DND-41 (cell line): ENCODE results near the gene VPS52.

Experiments
- ATAC-seq: fragments of 200-7000 bp; cut with Tn5 transposase; 3 replicates; pipeline ENCODE4 v1.9.1; 2021; ENCODE audit warnings: low read depth; ENCODE audit not compliant: insufficient read depth
- DNase-seq: peaks from one replicate; pipeline ENCODE4 v3.0.0-alpha.2; 2020
- H2AFZ ChIP-seq: 2 replicates; pipeline ENCODE4 v1.6.0; 2012; ENCODE audit warnings: low read depth, low read length
- H3K27ac ChIP-seq: 2 replicates; pipeline ENCODE4 v1.5.1; 2012; ENCODE audit warnings: low read length, inconsistent platforms
- H3K27me3 ChIP-seq: fragments of 200-600 bp; sonication (generic); 2 replicates; pipeline ENCODE4 v1.6.0; 2012; ENCODE audit warnings: low read length, mild to moderate bottlenecking, inconsistent platforms; ENCODE audit not compliant: insufficient read depth, poor library complexity
- H3K36me3 ChIP-seq: 2 replicates; pipeline ENCODE4 v1.5.1; 2012; ENCODE audit warnings: low read length, inconsistent platforms; ENCODE audit not compliant: insufficient read depth
- H3K4me1 ChIP-seq: 2 replicates; pipeline ENCODE4 v1.5.1; 2012; ENCODE audit warnings: mild to moderate bottlenecking, low read length; ENCODE audit not compliant: insufficient read depth
- H3K4me2 ChIP-seq: 2 replicates; pipeline ENCODE4 v1.6.0; 2012; ENCODE audit warnings: mild to moderate bottlenecking, moderate library complexity, low read length, inconsistent platforms; ENCODE audit not compliant: insufficient read depth
- H3K4me3 ChIP-seq, 2 experiments: fragments of 200-600 bp in 1 of 2; shearing (Covaris generic) in 1 of 2; 2 replicates each; pipeline ENCODE4 v1.5.1; 2012 to 2016; ENCODE audit warnings: inconsistent platforms in 2 of 2, low read length in 2 of 2, mild to moderate bottlenecking in 2 of 2, low read depth in 1 of 2, moderate library complexity in 1 of 2
- H3K79me2 ChIP-seq: 2 replicates; pipeline ENCODE4 v1.6.0; 2012; ENCODE audit warnings: low read length, inconsistent platforms; ENCODE audit not compliant: insufficient read depth
- H3K9ac ChIP-seq: 2 replicates; pipeline ENCODE4 v1.6.0; 2012; ENCODE audit warnings: low read depth, mild to moderate bottlenecking, inconsistent platforms, low read length, moderate library complexity
- H3K9me3 ChIP-seq: 2 replicates; pipeline ENCODE4 v1.5.1; 2012; ENCODE audit warnings: low read length, moderate library complexity, mild to moderate bottlenecking, inconsistent platforms; ENCODE audit not compliant: insufficient read depth, severe bottlenecking
- H4K20me1 ChIP-seq: 2 replicates; pipeline ENCODE4 v1.6.0; 2012; ENCODE audit warnings: low read length; ENCODE audit not compliant: insufficient read depth
- CTCF ChIP-seq: IDR thresholded peaks from 2 replicates; pipeline ENCODE4 v1.5.1; 2012; ENCODE audit warnings: borderline replicate concordance, low read length, moderate library complexity, mild to moderate bottlenecking; ENCODE audit not compliant: poor library complexity, severe bottlenecking; ENCODE audit errors: extremely low read depth
- EZH2 ChIP-seq: IDR thresholded peaks from 3 replicates; pipeline ENCODE4 v1.6.1; 2012; ENCODE audit warnings: borderline replicate concordance, low read depth, mild to moderate bottlenecking, moderate library complexity, low read length, inconsistent platforms; ENCODE audit not compliant: severe bottlenecking

VPS52 gene

GRCh38 chr6:33212857-33213165, 58.9 kb downstream of the VPS52 start:
- H3K4me3 ChIP-seq = no peak overlapping the region
- H3K4me2 ChIP-seq = peak overlapping the region; percentile 31; the same call in 1 of the 2 replicates
- H3K79me2 ChIP-seq = peaks cover 9% of the 10 kb centered on the region; the same call in 1 of the 2 replicates
- peak overlapping the region; percentile 16; the same call in 1 of the 2 replicates for H3K9ac ChIP-seq
- no peaks in the 10 kb centered on the region for H3K9me3 ChIP-seq
- H3K36me3 ChIP-seq = peaks cover 13% of the 10 kb centered on the region
- H3K27ac ChIP-seq = no peak overlapping the region
- H3K4me1 ChIP-seq = peaks cover 27% of the 10 kb centered on the region
- peaks cover 10% of the 10 kb centered on the region; the same call in 1 of the 2 replicates for H4K20me1 ChIP-seq
- ATAC-seq = no peak
- peaks cover 35% of the 10 kb centered on the region for H3K27me3 ChIP-seq
- H2AFZ ChIP-seq = no peak overlapping the region
- TF ChIP-seq CTCF (no peak), EZH2 (no peak)
- DNase-seq = no peak

- ATAC-seq (no peak), DNase-seq (no peak)
- Histone ChIP-seq H3K9ac (no peak overlapping the region), H3K4me2 (no peak overlapping the region), H3K27me3 (peaks cover 35% of the 10 kb centered on the region), H4K20me1 (peaks cover 10% of the 10 kb centered on the region; the same call in 1 of the 2 replicates), H3K9me3 (no peaks in the 10 kb centered on the region), H3K27ac (no peak overlapping the region), H2AFZ (no peak overlapping the region), H3K4me3 (no peak overlapping the region), H3K79me2 (peaks cover 13% of the 10 kb centered on the region; the same call in 1 of the 2 replicates), H3K4me1 (peaks cover 33% of the 10 kb centered on the region), H3K36me3 (peaks cover 13% of the 10 kb centered on the region)
- TF ChIP-seq EZH2 (no peak), CTCF (no peak)
Observed at GRCh38 chr6:33211666-33212422, 59.8 kb downstream of the VPS52 start.

GRCh38 chr6:33211136-33211535, 60.5 kb downstream of the VPS52 start:
- no peak for TF ChIP-seq CTCF
- TF ChIP-seq EZH2 = no peak
- H3K4me2 ChIP-seq = no peak overlapping the region
- H4K20me1 ChIP-seq = peaks cover 10% of the 10 kb centered on the region; the same call in 1 of the 2 replicates
- DNase-seq (no peak), ATAC-seq (no peak)
- no peak overlapping the region for H2AFZ ChIP-seq
- peaks cover 35% of the 10 kb centered on the region for H3K27me3 ChIP-seq
- no peak overlapping the region for H3K27ac ChIP-seq
- H3K36me3 ChIP-seq = peaks cover 13% of the 10 kb centered on the region
- no peaks in the 10 kb centered on the region for H3K9me3 ChIP-seq
- peaks cover 13% of the 10 kb centered on the region; the same call in 1 of the 2 replicates for H3K79me2 ChIP-seq
- H3K4me3 ChIP-seq = no peak overlapping the region
- peaks cover 33% of the 10 kb centered on the region for H3K4me1 ChIP-seq
- no peak overlapping the region for H3K9ac ChIP-seq
